Hepatocyte (in vitro differentiated cells): Measurements from ENCODE around the gene TNNT3.

Experiments used
- EZH2 ChIP-seq: fragments of 200-600 bp; sonication (generic); IDR thresholded peaks from 2 replicates; pipeline ENCODE4 v1.6.1; 2016; ENCODE audit warnings: antibody characterized with exemption, mild to moderate bottlenecking, borderline replicate concordance
- EZH2phosphoT487 ChIP-seq: fragments of 200-600 bp; sonication (generic); IDR thresholded peaks from one replicate; pipeline ENCODE4 v1.6.1; 2018; ENCODE audit warnings: antibody characterized with exemption, mild to moderate bottlenecking, low read depth, moderate library complexity; ENCODE audit not compliant: unreplicated experiment, severe bottlenecking
- TF ChIP-seq, protein P1 (sequence below): fragments of 200-600 bp; sonication (generic); IDR thresholded peaks from 2 replicates; pipeline ENCODE4 v1.5.1; 2016; ENCODE audit warnings: antibody characterized with exemption, mild to moderate bottlenecking; ENCODE audit not compliant: poor library complexity

DNA sequence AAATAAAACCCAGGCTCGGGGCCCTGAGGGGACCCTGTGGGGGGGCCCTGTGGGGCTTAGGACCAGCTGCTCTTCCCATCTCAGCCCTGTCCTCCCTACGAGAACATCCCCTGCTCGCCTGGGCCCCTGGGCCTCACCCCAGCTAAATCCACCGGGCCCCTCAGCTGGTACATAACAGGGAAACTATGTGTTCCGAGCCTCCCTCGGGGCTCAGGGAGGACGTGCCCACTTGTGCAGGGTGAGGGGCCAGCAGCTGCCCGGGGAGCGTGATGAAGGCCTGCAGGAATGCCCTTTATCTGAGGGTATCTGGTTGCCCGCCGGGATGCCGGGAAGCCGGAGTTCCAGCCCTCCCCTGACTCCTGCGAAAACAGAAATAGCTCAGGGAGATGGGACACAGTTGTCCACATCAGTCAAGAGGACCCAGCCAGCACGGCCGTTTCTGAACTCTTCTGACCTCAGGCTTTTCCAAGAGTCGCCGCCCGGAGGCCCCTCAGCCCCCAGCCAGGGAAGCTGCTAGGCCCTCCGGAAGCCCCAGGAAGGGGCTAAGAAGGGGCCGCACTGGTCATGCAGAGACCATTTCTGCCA, 48.2 kb downstream of the TNNT3 start:
- TF ChIP-seq, protein P1, sequence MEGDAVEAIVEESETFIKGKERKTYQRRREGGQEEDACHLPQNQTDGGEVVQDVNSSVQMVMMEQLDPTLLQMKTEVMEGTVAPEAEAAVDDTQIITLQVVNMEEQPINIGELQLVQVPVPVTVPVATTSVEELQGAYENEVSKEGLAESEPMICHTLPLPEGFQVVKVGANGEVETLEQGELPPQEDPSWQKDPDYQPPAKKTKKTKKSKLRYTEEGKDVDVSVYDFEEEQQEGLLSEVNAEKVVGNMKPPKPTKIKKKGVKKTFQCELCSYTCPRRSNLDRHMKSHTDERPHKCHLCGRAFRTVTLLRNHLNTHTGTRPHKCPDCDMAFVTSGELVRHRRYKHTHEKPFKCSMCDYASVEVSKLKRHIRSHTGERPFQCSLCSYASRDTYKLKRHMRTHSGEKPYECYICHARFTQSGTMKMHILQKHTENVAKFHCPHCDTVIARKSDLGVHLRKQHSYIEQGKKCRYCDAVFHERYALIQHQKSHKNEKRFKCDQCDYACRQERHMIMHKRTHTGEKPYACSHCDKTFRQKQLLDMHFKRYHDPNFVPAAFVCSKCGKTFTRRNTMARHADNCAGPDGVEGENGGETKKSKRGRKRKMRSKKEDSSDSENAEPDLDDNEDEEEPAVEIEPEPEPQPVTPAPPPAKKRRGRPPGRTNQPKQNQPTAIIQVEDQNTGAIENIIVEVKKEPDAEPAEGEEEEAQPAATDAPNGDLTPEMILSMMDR = no peak
- no peak for TF ChIP-seq EZH2
- TF ChIP-seq EZH2phosphoT487 = no peak
